HG02981 (cell line): ENCODE results near the gene C5orf46.

Source experiments
- ATAC-seq: cut with Tn5 transposase; IDR thresholded peaks from one replicate; pipeline ENCODE4 v1.9.1; 2021; ENCODE audit warnings: mild to moderate bottlenecking, moderate library complexity; ENCODE audit not compliant: unreplicated experiment

The C5orf46 gene

GRCh38 chr5:147859962-147860640 lies 46.2 kb downstream of the C5orf46 start:
- ATAC-seq = no peak

- no peak for ATAC-seq
Observed at GRCh38 chr5:147858565-147858964, 47.8 kb downstream of the C5orf46 start.

- ATAC-seq = peak; percentile 89
Observed at GRCh38 chr5:147857302-147858129, 48.8 kb downstream of the C5orf46 start.

GRCh38 chr5:147856801-147857200 lies 49.5 kb downstream of the C5orf46 start:
- no peak for ATAC-seq

GRCh38 chr5:147855774-147856069 lies 50.6 kb downstream of the C5orf46 start:
- no peak for ATAC-seq

- ATAC-seq = no peak
Observed at GRCh38 chr5:147854894-147855773, 51.2 kb downstream of the C5orf46 start.

GRCh38 chr5:147854331-147854730 lies 52.0 kb downstream of the C5orf46 start:
- ATAC-seq = no peak

GRCh38 chr5:147853372-147853987 lies 52.9 kb downstream of the C5orf46 start:
- ATAC-seq = no peak

GRCh38 chr5:147852365-147852764 lies 54.0 kb downstream of the C5orf46 start:
- no peak for ATAC-seq

- ATAC-seq = no peak
Observed at GRCh38 chr5:147851578-147851977, 54.8 kb downstream of the C5orf46 start.

GRCh38 chr5:147849226-147849625 lies 57.1 kb downstream of the C5orf46 start:
- no peak for ATAC-seq

GRCh38 chr5:147845618-147846017 lies 60.7 kb downstream of the C5orf46 start:
- ATAC-seq = no peak

- ATAC-seq = no peak
Observed at GRCh38 chr5:147844846-147845245, 61.5 kb downstream of the C5orf46 start.

- ATAC-seq = no peak
Observed at GRCh38 chr5:147842869-147843268, 63.5 kb downstream of the C5orf46 start.
